H9 (cell line): Measurements from ENCODE around the gene ABLIM1. TPM values are rescaled to one million over a fixed set of nuclear protein-coding genes. Genes with fewer than 3 reads are reported as not detected.

Source experiments
- DNase-seq: peaks from one replicate; pipeline ENCODE4 v3.0.0-alpha.2; 2017
- H2AFZ ChIP-seq: one replicate; pipeline ENCODE4 v1.6.1; 2013; ENCODE audit warnings: mild to moderate bottlenecking, low read length, control low read depth, moderate library complexity
- H2AK5ac ChIP-seq: 2 replicates; pipeline ENCODE4 v1.6.1; 2013; ENCODE audit warnings: low read length, control low read depth, mixed read lengths; ENCODE audit not compliant: insufficient read length
- H2BK120ac ChIP-seq: one replicate; pipeline ENCODE4 v1.6.1; 2013; ENCODE audit warnings: low read depth, mild to moderate bottlenecking, low read length, control low read depth, inconsistent platforms; ENCODE audit not compliant: poor library complexity, severe bottlenecking
- H2BK12ac ChIP-seq: 2 replicates; pipeline ENCODE4 v1.6.1; 2013; ENCODE audit warnings: low read length, control low read depth, mixed read lengths, low read depth; ENCODE audit not compliant: insufficient read length
- H2BK15ac ChIP-seq: 2 replicates; pipeline ENCODE4 v1.6.1; 2013; ENCODE audit warnings: low read depth, low read length, control low read depth
- H2BK20ac ChIP-seq: one replicate; pipeline ENCODE4 v1.6.1; 2013; ENCODE audit warnings: low read depth, mild to moderate bottlenecking, low read length, control low read depth, inconsistent platforms; ENCODE audit not compliant: poor library complexity, severe bottlenecking
- H2BK5ac ChIP-seq: 2 replicates; pipeline ENCODE4 v1.6.1; 2013; ENCODE audit warnings: low read length, control low read depth, mixed read lengths; ENCODE audit not compliant: insufficient read length
- H3K14ac ChIP-seq: 2 replicates; pipeline ENCODE4 v1.6.1; 2013; ENCODE audit warnings: low read length, control low read depth; ENCODE audit not compliant: insufficient read depth
- H3K18ac ChIP-seq: 2 replicates; pipeline ENCODE4 v1.6.1; 2013; ENCODE audit warnings: low read depth, mild to moderate bottlenecking, mixed read lengths, low read length, control low read depth; ENCODE audit not compliant: insufficient read length
- H3K23ac ChIP-seq: 2 replicates; pipeline ENCODE4 v1.6.1; 2013; ENCODE audit warnings: low read length, control low read depth, mixed read lengths, low read depth; ENCODE audit not compliant: insufficient read length
- H3K23me2 ChIP-seq: 2 replicates; pipeline ENCODE4 v1.6.1; 2013; ENCODE audit warnings: low read depth, mild to moderate bottlenecking, mixed read lengths, low read length, control low read depth; ENCODE audit not compliant: insufficient read length, poor library complexity, severe bottlenecking
- H3K27ac ChIP-seq: 2 replicates; pipeline ENCODE4 v1.5.1; 2013; ENCODE audit warnings: low read length, control low read depth, mixed read lengths, low read depth; ENCODE audit not compliant: insufficient read length
- H3K27me3 ChIP-seq: 2 replicates; pipeline ENCODE4 v1.6.1; 2013; ENCODE audit warnings: low read length, control low read depth, inconsistent platforms; ENCODE audit not compliant: insufficient read depth
- H3K4ac ChIP-seq: 2 replicates; pipeline ENCODE4 v1.6.1; 2013; ENCODE audit warnings: low read depth, mild to moderate bottlenecking, control low read depth, inconsistent platforms, low read length, moderate library complexity
- H3K4me1 ChIP-seq: 2 replicates; pipeline ENCODE4 v1.6.1; 2013; ENCODE audit warnings: low read length, control low read depth, inconsistent platforms; ENCODE audit not compliant: insufficient read depth
- H3K4me2 ChIP-seq: 2 replicates; pipeline ENCODE4 v1.6.1; 2013; ENCODE audit warnings: low read length, control low read depth, mixed read lengths; ENCODE audit not compliant: insufficient read length, insufficient read depth
- H3K56ac ChIP-seq: 2 replicates; pipeline ENCODE4 v1.6.1; 2013; ENCODE audit warnings: low read depth, mild to moderate bottlenecking, mixed read lengths, low read length, control low read depth; ENCODE audit not compliant: insufficient read length
- H3K79me1 ChIP-seq: 2 replicates; pipeline ENCODE4 v1.6.1; 2013; ENCODE audit warnings: low read depth, mild to moderate bottlenecking, moderate library complexity, low read length, control low read depth, inconsistent platforms; ENCODE audit not compliant: insufficient read depth, poor library complexity, severe bottlenecking
- H3K79me2 ChIP-seq: 2 replicates; pipeline ENCODE4 v1.6.1; 2013; ENCODE audit warnings: low read length, control low read depth, inconsistent platforms; ENCODE audit not compliant: insufficient read depth
- H3K9ac ChIP-seq: 2 replicates; pipeline ENCODE4 v1.6.1; 2013; ENCODE audit warnings: low read length, control low read depth, mixed read lengths; ENCODE audit not compliant: insufficient read length; ENCODE audit errors: extremely low read depth
- H3K9me3 ChIP-seq: one replicate; pipeline ENCODE4 v1.6.1; 2013; ENCODE audit warnings: low read depth, low read length, inconsistent platforms; ENCODE audit not compliant: control insufficient read depth
- H3T11ph ChIP-seq: one replicate; pipeline ENCODE4 v1.6.1; 2013; ENCODE audit warnings: mild to moderate bottlenecking, low read length, control low read depth, inconsistent platforms
- H4K20me1 ChIP-seq: one replicate; pipeline ENCODE4 v1.6.1; 2013; ENCODE audit not compliant: control insufficient read depth, insufficient read length, insufficient read depth
- H4K5ac ChIP-seq: 2 replicates; pipeline ENCODE4 v1.6.1; 2013; ENCODE audit warnings: low read depth, mild to moderate bottlenecking, mixed read lengths, low read length, control low read depth; ENCODE audit not compliant: insufficient read length
- H4K8ac ChIP-seq: replicated peaks from 2 replicates; pipeline ENCODE4 v1.6.1; 2013; ENCODE audit warnings: low read length, control low read depth, mixed read lengths, low read depth; ENCODE audit not compliant: insufficient read length
- H4K91ac ChIP-seq: 2 replicates; pipeline ENCODE4 v1.6.1; 2013; ENCODE audit warnings: low read depth, mild to moderate bottlenecking, moderate library complexity, mixed read lengths, low read length, control low read depth; ENCODE audit not compliant: insufficient read length
- H3K27ac Mint-ChIP-seq, 3 experiments: 2 replicates in 2 of 3; 3 replicates in 1 of 3; pipeline ENCODE4 v1.8.0; 2020 to 2021; ENCODE audit warnings: mixed read lengths in 3 of 3, mild to moderate bottlenecking in 1 of 3, moderate library complexity in 1 of 3
- H3K27me3 Mint-ChIP-seq: 2 replicates; pipeline ENCODE4 v1.8.0; 2021; ENCODE audit warnings: low read depth, mild to moderate bottlenecking, moderate library complexity, mixed read lengths
- H3K36me3 Mint-ChIP-seq, 3 experiments: 2 replicates in 2 of 3; 3 replicates in 1 of 3; pipeline ENCODE4 v1.8.0; 2020 to 2021; ENCODE audit warnings: low read depth in 3 of 3, mixed read lengths in 3 of 3; ENCODE audit not compliant: insufficient read depth in 1 of 3
- H3K4me1 Mint-ChIP-seq, 2 experiments: 2 replicates each; pipeline ENCODE4 v1.8.0; 2020; ENCODE audit warnings: mixed read lengths in 2 of 2
- H3K4me3 Mint-ChIP-seq, 2 experiments: 2 replicates in 1 of 2; 3 replicates in 1 of 2; pipeline ENCODE4 v1.8.0; 2020 to 2021; ENCODE audit warnings: mild to moderate bottlenecking in 2 of 2, mixed read lengths in 2 of 2, moderate library complexity in 1 of 2
- H3K9me3 Mint-ChIP-seq, 2 experiments: 2 replicates in 1 of 2; 3 replicates in 1 of 2; pipeline ENCODE4 v1.8.0; 2020; ENCODE audit warnings: mild to moderate bottlenecking in 2 of 2, mixed read lengths in 2 of 2, moderate library complexity in 1 of 2
- CTCF ChIP-seq: fragments of 200-600 bp; sonication (generic); conservative IDR thresholded peaks from 3 replicates; pipeline ENCODE4 v1.8.0; 2021; ENCODE audit warnings: antibody characterized with exemption, mild to moderate bottlenecking
- WGBS: extraction: QIAGEN DNeasy Blood & Tissue Kit; methylation state at CpG from one replicate; pipeline ENCODE4 v1.1.7; 2013; ENCODE audit warnings: missing lambda C conversion rate, low lambda C conversion rate, mixed read lengths; ENCODE audit not compliant: insufficient read length; ENCODE audit errors: extremely low coverage; 5-methylcytosine and 5-hydroxymethylcytosine counted together
- total RNA-seq: library from RNA; stranded (reverse); gene quantifications from 2 replicates; pipeline ENCODE4 v1.2.1, GENCODE V29; 2021

ABLIM1 gene
- total RNA-seq, 1 experiment from 2014 or later, result 32.1 TPM

- Histone ChIP-seq H3K4ac (no peak overlapping the region), H2AFZ (no peak overlapping the region), H2AK5ac (no peak overlapping the region), H3K14ac (no peak overlapping the region), H3K23ac (no peak overlapping the region), H3T11ph (no peak overlapping the region), H3K27me3 (no peaks in the 10 kb centered on the region; the same call in 1 of the 2 replicates), H2BK12ac (no peak overlapping the region), H3K23me2 (no peaks in the 10 kb centered on the region), H3K9me3 (no peaks in the 10 kb centered on the region), H4K8ac (no peak overlapping the region), H3K9ac (no peak overlapping the region), H2BK20ac (no peak overlapping the region), H2BK5ac (no peak overlapping the region), H3K79me1 (no peaks in the 10 kb centered on the region), H2BK120ac (no peak overlapping the region), H3K4me1 (peaks cover 5% of the 10 kb centered on the region; the same call in 1 of the 2 replicates), H4K91ac (no peak overlapping the region), H2BK15ac (no peak overlapping the region), H4K20me1 (no peaks in the 10 kb centered on the region), H3K56ac (no peak overlapping the region), H3K4me2 (peak overlapping the region; percentile 8), H3K27ac (no peak overlapping the region), H3K79me2 (no peaks in the 10 kb centered on the region), H3K18ac (no peak overlapping the region), H4K5ac (no peak overlapping the region)
- DNase-seq, result no peak
- peaks cover 25 to 26% of the 10 kb centered on the region in 2 experiments for H3K4me1 Mint-ChIP-seq
- H3K27ac Mint-ChIP-seq, result no peak overlapping the region
- peaks cover 1 to 4% (median 3%) of the 10 kb centered on the region in 3 experiments; a peak in 3 of 7 replicates for H3K36me3 Mint-ChIP-seq
- WGBS, result no CpG with 5 or more reads among the region's 2 CpGs
- no peak overlapping the region for H3K4me3 Mint-ChIP-seq
- TF ChIP-seq CTCF, result no peak
- H3K27me3 Mint-ChIP-seq, result peaks cover 55% of the 10 kb centered on the region
- H3K9me3 Mint-ChIP-seq, result peaks cover 2 to 11% of the 10 kb centered on the region in 2 experiments; a peak in 4 of 5 replicates
Observed at GRCh38 chr10:114539623-114540022, 118.5 kb downstream of the ABLIM1 start.
